ENCODE results near the gene LAMA3. TPM values are rescaled to one million over a fixed set of nuclear protein-coding genes. Genes with fewer than 3 reads are reported as not detected.

The LAMA3 gene
- total and polyA plus RNA-seq, 8 donors, result 2.1 to 13.9 (median 5.1) TPM

DNA sequence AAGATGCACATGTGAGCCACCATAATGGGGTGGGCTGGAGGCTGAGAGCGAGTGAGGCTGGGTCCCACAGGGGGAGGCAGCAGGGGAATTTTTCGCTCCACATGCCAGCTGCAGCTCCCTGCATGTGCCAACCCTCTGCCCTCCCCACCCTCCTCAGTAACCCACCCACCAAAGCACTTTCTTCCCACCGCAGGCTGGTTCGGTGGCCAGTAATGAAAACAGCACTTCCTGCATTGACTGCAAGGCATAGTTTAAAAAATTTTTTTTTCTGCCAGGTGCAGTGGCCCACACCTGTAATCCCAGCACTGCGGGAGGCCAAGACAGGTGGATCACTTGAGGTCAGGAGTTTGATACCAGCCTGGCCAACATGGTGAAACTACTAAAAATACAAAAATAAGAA is 177.8 kb downstream of the LAMA3 start:
- no peak for FAIRE-seq
- DNase-seq, result no peak
- no peak for ATAC-seq
- no peaks in the 10 kb centered on the region for H3K9me3 ChIP-seq
- TF ChIP-seq CTCF (IDR thresholded peaks at IDR 0.05), result no peak
- H3K4me1 ChIP-seq, result no peaks in the 10 kb centered on the region
- H3K4me3 ChIP-seq, result no peak overlapping the region
- no peak overlapping the region for H3K27ac ChIP-seq
- no peaks in the 10 kb centered on the region for H3K36me3 ChIP-seq
- 95% methylated on average over 5 of the region's 5 CpGs for WGBS, 2 donors
- intact Hi-C loops (cut with DNase I), result no loop called here
- H3K27me3 ChIP-seq, result no peaks in the 10 kb centered on the region

- H3K27ac ChIP-seq, result no peak overlapping the region
- no peaks in the 10 kb centered on the region for H3K36me3 ChIP-seq
- WGBS, 2 donors, result 89 to 94% methylated on average over 3 of the region's 3 CpGs
- no peaks in the 10 kb centered on the region for H3K4me1 ChIP-seq
- H3K27me3 ChIP-seq, result no peaks in the 10 kb centered on the region
- no peak for FAIRE-seq
- intact Hi-C loops (cut with DNase I), result no loop called here
- no peak for ATAC-seq
- no peak overlapping the region for H3K4me3 ChIP-seq
- no peak for TF ChIP-seq CTCF (IDR thresholded peaks at IDR 0.05)
- no peaks in the 10 kb centered on the region for H3K9me3 ChIP-seq
- DNase-seq, result no peak
Observed at GRCh38 chr18:23868136-23868785, 179.0 kb downstream of the LAMA3 start.

DNA sequence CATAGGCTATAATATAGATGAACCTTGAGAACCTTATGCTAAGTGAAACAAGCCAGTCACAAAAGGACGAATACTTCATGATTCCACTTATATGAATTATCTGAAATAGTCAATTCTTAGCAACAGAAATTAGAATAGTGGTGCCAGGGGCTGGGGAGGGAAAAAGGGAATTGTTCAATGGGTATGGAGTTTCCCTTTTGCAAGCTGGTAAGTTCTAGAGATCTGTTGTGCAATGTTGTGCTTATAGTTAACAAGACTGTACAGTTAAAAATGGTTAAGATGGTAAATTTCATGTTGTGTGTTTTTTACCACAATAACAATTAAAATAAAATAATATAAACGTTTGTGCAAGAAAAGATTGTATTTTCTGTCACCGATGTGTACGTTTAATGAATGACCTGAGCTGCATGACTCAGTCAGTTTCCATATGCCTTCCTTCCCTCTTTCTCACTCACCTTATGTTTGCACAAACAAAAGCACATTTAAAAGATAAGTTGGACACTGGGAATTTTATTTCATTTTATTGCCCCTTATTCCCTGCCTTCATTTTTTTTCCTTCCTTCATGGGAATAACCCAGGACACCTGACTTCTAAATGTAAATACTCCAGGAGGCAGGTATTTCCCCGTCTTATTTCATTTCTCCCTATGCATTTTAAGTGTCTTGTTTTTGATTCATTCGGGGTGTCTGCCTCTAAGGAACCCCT is 181.6 kb downstream of the LAMA3 start:
- Histone ChIP-seq H3K9me3 (no peaks in the 10 kb centered on the region), H3K4me3 (no peak overlapping the region), H3K27me3 (no peaks in the 10 kb centered on the region), H3K27ac (no peak overlapping the region), H3K36me3 (no peaks in the 10 kb centered on the region), H3K4me1 (no peaks in the 10 kb centered on the region)
- WGBS, 2 donors, result 70 to 73% methylated on average over 6 of the region's 6 CpGs
- no peak for FAIRE-seq
- TF ChIP-seq CTCF (IDR thresholded peaks at IDR 0.05), result no peak
- intact Hi-C loops (cut with DNase I), result no loop called here
- ATAC-seq, result peak in 1 of 4 donors; percentile 18
- DNase-seq, result no peak

DNA sequence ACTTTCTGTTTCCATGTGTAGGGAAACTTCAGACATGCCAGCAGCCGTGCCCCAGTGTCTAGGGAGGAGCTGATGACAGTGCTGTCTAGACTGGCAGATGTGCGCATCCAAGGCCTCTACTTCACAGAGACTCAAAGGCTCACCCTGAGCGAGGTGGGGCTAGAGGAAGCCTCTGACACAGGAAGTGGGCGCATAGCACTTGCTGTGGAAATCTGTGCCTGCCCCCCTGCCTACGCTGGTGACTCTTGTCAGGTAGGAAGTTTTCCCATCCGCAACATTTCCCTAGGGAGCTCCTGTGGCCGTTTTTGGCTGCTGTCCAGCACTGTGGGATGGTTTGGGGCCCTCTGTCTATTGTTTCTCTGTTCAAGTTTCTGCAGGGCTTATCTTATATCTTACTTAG is 182.2 kb downstream of the LAMA3 start:
- Histone ChIP-seq H3K27me3 (no peaks in the 10 kb centered on the region), H3K36me3 (no peaks in the 10 kb centered on the region), H3K27ac (no peak overlapping the region), H3K4me3 (no peak overlapping the region), H3K4me1 (no peaks in the 10 kb centered on the region), H3K9me3 (no peaks in the 10 kb centered on the region)
- intact Hi-C loops (cut with DNase I), result no loop called here
- DNase-seq, result peak in 2 of 6 donors; percentile 26 to 33
- no peak for TF ChIP-seq CTCF (IDR thresholded peaks at IDR 0.05)
- WGBS, 2 donors, result 68 to 74% methylated on average over 7 of the region's 7 CpGs
- peak in 2 of 4 donors; percentile 20 to 34 for ATAC-seq
- FAIRE-seq, result no peak
